HG03066 (cell line): ENCODE data around the gene STAT4.

Experiments
- ATAC-seq: cut with Tn5 transposase; IDR thresholded peaks from one replicate; pipeline ENCODE4 v1.9.1; 2021; ENCODE audit warnings: low read depth; ENCODE audit not compliant: unreplicated experiment

The STAT4 gene

DNA sequence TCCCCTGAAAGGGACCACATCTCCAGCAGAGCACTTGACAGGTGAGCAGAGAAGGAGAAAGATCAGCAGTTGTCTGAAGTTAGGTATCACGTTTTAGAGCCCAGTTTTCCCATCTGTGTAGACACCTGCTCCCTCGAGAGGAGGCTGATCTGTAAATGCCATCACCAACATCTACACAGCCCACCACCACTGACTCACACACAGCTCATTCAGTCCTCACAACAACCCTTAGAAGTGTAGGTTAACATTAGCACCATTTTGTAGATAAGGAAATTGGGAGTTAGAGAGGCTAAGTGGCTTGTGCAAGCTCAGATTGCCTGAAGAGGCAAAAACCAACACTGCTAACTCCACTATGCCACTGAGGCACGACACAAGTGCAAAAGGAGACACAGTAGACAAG is 99.6 kb downstream of the STAT4 start:
- ATAC-seq, result no peak

DNA sequence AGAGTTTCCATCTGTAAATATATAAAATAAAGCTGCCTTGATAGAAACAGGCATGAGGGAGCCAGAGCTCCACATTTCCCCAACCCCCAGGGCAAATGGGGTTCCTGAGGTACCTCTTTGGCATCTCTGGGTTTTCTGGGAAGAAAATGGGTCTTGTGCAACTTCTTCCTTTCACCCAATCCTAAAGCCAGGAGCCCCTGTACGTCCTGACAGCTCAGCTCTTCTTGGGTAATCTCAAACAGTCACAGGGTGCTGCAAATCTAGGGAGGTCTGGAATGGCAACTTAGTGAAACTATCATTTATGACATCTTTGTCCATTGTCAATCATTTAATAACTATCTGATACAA is 100.2 kb downstream of the STAT4 start:
- ATAC-seq, result no peak

DNA sequence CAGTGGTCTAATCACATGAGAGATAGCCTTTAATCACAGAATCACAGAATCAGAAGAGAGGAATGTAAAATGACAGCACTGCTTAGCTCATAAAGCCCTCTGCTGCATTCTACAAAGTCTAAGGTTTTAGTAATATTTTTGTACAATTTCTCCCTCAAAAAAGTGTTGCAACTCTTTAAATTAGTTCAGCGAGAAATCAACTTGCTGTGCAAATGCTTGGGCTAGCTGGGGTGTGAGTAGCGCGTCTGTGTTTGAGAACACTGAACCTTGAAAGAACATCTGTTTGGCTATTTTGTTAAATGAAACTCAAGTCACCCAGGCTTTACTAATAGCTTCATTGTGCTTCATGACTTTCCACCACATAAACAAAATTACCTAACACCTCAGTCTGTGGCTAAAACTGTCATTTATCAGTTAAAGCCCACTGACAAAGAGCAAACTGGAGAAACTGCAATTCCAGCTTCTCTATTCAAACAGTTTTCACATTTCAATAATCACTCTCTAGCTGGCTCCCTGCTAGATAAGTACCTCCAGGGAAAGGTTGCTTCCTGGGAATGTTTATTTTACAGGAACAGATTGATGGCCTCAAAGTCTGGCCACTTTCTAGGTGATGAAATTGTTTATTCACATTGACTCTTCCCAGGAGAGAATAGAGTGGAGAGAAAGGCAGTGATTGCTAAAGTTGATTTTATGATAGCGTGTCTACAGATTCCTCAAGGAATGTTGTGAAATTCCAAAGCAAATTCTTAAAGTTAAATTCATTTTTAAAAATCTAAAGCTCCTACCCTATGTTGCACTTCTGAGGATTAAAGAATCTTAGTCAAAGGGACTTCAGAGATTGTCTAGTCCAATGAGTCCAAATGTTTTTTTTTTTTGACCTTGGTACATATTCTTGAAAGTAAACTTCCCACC is 100.8 kb downstream of the STAT4 start:
- ATAC-seq, result peak; percentile 80

DNA sequence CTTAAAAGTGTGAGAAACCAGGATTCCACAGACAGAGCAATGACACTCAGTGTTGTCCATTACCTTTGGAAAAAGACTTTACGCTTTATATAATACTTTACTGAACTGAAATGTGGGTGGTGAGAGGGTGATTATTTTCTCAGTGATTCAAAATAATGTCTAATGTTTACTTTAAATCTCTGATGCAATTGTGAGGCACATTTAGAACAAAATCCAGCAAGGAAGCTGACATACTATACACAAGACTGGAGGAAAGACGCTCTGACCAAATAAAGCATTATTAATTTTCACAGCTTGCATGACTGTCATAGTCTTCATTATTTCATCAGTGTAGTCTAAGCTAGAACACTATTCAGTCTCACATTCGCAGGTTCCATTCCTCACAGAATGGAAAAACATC is 102.7 kb downstream of the STAT4 start:
- no peak for ATAC-seq

DNA sequence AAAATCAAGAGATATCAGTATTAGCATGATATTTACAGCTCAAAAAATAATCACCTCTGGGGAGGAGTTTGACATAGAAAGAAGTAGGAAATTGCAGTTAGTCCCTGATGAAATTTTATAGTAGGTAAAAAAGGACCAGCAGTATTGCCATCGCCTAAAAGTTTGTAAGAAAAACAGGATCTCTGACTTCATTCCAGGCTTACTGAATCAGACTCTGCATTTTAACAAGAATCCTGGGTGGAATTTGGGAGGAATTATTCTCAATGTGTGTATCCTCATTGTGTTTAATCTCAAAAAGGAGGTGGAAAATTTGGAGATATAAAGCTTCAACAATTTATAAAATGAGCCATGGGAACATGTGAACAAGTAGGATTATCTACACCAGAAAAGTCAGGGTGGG is 105.7 kb downstream of the STAT4 start:
- no peak for ATAC-seq

DNA sequence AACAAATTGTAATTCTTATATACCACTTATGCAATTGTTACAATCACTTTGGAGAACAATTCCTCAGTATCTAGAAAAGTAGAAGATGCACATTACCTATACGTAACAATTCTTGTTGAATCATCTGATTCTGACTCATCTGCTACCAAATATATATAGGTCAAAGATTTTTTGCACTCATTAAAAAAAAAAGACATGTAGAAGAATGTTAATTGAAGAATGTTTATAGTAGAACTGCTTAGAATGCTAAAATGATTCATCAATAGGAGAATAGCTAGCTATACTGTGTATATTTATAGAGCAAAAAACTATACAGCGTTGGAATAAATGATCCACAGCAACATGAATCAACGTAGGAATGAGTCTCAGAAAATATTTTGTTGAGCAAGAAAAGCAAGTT is 107.4 kb downstream of the STAT4 start:
- ATAC-seq, result no peak

DNA sequence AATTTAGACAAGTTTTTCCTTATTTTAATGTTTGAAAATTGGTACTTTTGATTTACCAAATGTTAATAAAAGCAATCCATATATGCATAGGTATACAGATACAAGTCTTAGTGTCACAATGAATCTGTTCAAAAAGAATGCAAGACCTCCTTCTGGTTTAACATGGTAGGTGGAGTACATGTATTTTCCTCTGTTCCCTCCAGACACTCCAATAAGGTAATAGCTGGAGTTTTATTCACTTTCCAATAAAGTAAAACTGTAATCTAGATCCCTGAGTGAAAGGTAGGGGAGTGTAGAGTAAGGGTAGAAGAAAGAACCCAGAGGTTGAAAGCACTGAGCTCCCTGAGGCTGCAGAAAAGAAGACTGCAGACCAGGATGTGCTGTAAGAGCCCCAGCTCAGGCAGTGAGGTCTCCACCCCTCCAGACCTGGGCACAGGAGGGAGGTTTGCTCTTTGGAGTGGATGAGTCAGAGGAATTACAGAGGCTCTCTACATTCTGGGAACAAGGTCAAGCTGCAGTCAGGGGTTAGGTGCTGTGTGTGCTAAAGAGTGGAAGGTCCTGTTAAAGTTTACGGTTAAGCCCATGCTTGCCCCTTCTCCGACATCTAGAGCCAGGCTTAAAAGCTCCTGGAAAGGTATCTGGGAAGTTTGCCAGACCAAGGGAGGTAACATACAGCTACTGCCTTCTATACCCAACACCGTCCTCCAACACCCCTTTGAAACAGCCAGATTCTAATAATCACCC is 109.2 kb downstream of the STAT4 start:
- no peak for ATAC-seq

DNA sequence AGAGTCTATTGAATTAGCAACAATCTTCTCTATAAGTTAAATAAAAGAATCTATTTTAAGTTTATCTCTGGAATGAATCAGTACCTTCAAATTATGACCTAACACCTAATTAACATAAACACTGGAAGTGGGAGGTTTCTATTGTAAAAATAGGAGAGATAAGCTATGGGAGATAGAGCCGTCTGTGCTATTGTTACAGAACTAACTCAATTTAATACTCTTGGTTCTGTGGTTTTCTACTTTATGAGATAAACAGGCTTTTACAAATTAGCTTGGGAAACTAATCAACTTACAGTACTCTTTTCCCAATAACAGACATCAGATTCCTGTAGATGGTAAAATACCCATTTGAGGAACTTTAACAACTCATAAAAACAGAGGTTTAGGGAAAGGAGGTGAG is 111.2 kb downstream of the STAT4 start:
- ATAC-seq, result no peak

DNA sequence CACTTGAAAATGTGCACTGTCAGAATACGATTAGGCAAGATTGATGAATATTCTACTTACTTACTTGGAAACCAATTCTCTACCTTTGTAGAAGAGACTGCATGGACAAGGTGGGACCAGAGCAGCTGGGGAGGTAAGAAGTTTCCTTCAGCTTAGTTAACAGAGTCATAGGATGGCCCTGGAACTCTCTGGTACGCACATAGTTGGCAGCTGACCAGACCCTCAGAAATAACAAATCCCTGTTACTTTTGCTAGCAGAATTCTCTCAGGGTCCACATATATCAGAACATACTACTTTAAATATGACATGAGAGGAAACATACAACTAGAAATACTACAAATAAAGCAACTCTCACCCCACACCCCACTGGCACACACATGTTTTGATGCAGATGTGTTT is 112.1 kb downstream of the STAT4 start:
- ATAC-seq, result no peak

DNA sequence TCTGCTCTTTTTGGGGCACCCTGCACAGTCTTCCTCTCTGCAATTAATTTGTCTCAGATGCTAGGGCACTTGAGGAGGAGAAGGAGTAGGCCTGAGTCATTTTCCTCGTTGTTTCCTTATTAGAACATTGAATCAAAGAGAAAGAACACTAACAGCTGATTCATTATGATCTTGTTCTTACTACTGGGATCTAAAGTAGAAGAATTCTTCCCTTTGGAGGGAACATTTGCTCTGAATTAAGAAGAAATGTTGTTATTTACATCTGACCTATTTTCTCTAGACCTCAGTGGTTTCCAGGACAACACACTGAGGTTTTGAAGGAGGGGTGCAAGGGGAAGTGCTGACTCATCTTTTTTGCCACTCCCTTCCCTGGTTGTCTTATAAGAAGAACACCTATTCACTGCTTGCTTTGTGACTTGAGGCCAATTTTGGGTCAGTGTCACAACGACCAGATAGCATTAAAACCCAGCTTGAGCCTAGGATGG is 112.5 kb downstream of the STAT4 start:
- no peak for ATAC-seq

DNA sequence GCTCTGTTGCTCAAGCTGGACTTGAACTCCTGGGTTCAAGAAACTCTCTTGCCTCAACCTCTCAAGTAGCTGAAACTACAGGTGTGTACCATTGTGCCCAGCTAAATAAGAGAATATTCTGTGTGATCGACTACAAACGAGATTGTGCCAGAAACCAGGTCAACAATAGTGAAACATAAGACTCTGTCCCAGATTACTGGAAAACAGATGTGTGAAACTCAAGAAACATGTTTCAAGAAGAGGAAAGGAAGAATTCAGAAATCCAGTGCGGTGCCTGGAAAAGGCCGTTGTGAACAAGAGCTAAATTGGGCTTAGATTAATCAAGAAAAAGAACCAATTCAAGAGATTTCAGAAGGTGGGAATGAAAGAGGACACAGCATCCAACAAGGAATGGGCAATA is 113.4 kb downstream of the STAT4 start:
- ATAC-seq, result no peak

DNA sequence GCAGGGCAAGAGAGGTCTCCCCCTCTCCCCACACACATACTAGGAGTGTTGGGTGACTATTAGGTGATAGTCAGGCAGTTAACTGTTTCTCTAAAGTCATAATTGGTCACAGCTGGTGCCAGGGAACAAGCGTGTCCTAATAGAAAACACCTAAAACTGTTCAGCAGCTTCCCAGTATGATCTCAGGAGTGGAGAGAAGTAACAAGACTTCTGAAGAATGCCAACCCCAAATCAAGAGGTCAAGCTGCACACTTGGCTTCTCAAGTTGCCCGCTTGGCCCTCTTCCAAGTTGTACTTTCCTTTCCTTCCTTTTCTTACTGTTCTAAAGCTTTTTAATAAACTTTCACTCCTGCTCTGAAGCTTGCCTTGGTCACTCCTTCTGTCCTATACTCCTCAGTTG is 114.4 kb downstream of the STAT4 start:
- ATAC-seq, result no peak

DNA sequence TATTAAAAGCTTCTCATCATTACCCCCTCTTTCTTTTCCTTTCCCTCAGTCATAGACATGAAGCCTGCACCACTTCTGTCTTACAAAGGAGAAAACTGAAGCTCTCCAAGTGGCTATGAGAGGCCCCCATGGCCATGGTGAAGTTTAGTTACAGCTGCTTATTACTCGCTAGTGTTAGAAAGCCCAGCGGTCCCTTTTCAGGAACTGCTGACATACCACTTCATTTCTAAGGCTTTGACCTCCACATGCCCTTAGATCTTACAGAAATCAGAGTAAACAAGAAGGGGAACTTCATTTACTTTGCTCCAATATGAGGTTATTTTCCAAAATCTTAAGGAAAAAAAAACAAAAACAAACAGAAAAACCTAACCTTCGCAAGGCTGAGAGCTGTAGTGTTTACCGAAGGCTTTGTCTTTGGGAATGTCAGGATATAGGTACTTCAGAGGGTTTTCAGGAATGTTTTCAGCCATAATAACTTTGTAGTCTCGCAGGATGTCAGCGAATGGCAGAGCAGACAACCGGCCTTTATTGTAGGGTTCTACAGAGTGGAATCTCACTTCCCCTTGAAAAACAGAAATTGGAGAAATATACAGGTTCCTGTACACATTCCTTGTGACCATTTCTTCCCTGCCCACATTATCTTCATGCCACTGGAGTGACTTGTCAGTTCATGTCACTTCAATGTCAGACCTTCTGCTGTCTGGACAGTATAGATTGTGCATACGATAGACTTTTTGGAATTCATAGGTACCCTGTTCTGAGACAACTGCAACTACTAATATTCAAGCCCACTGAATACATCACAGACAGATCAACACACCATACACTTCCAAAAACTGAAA is 118.0 kb downstream of the STAT4 start:
- no peak for ATAC-seq

DNA sequence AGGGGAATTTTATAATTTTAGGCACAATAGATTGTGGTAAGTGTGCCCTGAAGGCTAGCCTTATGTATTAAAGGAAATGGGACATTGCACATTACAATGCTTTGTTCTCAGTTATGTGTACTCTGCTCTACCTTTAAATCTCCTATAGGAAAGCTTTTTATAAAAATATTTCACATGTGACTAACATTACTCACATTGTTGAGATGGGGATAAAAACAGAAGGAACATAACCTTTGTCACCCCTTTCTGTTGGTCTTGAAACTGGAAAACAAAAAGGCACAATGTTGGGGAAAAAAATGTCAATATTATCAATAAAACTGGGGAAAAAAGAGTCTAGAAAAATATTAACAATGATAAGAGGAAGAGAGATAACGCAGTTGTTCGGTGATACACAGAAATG is 119.5 kb downstream of the STAT4 start:
- ATAC-seq, result no peak

DNA sequence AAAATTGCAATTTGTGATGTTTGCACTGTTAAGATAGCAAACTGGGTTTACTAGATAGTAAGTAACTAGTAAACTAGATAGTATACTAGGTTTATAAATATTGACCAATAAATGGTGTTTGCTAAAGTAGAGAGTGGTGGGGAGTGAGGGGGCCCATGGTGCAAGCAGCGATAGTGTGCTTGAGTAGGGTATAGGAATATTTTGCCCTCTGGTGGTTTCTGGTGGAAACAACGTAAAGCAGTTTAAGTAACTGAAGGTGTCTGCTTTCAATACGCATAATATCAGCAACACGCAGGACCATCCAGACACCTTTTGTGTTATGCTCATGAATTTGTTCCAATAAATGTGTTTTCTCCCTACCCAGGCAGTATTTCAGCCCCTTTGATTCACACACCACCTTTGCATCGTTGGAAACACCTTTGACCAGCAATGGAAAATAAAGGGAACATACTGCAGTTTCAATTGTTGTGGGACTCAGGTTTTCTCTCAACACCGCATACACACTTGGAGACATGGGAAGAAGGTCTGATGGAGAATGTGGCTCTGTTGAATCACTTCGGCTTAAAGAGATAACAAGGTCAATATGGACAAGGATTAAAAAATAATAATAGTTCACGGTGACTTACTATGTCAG is 120.2 kb downstream of the STAT4 start:
- peak; percentile 97 for ATAC-seq

DNA sequence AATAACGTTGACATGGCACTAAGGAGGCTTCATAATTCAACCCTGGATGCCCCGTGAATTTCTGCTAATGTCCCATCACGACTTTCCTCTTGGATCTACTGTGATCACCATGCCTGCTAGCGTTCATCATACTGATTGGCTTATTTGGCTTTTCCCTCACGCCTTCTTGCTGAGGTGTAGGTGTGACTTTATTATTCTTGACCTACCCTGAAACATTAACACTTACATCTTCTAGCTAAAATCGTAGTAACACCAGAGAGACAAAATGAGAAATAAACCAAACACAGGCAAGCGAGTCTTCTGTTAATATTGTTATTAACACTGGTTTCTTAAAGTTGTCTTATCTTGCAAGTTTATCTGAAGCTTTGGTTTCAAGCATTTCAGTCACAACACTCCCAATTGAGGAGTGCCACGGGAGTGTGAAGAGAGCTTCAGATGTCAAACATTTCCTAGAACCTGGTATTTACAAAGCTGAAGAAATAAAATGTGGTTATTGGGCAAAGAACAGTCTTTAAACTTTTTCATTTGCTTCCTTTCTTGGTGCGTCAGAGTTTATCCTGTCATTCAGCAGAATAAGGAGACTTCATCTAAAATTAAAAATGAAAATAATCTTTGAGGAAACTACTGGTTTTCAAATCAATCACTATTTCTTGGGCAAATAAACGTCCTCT is 121.4 kb downstream of the STAT4 start:
- no peak for ATAC-seq

DNA sequence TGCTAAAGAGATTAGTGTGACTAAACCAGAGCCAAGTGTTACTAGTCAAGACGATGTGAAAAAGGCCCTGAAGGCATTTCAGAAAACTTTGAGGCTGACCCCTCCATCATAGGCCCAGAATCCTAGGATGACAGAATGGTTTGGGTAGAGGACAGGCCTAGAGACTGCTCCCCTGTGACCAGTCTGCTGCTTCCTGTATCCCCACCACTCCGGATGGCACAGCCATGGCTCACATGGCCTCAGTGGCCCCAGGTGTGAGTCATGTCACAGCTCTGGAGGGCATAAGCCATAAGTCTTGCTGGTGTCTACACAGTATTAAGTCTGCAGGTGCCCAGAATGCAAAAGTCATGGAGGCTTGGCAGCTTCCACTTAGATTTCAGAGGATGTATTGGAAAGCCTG is 124.4 kb downstream of the STAT4 start:
- ATAC-seq, result no peak

DNA sequence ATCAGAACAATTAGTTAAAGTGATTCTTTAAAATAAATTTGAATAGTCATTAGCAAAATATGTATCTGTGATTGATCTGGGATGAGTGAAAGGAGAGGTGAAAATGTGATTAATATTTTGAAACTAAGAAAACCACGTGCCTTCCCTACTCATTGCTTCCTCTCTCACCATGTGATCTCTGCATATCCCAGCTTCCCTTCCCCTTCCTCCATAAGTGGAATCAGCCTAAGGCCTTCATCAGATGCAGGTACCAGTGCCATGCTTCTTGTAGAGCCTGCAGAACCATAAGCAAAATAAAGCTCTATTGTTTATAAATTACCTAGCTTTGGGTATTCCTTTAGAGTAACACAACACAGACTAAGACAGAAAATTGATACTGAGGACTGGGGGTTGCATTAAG is 125.7 kb downstream of the STAT4 start:
- no peak for ATAC-seq

DNA sequence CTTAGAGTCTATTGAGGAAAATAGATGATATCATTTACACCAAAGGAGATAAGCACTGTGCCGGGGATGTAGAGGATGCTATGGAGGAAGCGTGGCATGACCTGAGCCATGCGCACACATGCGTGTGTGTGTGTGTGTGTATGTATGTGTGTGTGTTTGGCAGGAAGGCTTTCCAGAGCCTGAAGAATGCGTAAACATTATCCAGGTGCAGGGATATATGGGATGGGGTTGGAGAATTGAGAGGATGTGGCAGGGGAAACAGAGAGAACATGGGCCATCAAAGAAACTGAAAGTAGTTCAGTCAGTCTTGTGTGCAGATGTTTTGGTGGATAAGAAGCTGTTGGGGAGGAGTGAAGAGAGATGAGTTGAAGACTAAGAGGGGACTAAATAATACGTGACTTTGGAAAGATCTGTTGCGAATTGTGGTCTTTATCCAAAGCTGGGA is 127.5 kb downstream of the STAT4 start:
- ATAC-seq, result no peak
